Stimulated activated naive CD8-positive, alpha-beta T cell treated with anti-CD3 and anti-CD28 coated beads, Interleukin-15, Interleukin-2, amounts not matched to agents 100 U/mL and 50 U/mL, for 24 hours (primary cell): Measurements from ENCODE around the gene INSM1.
"Not testable (repeated sequence)": the region's sequence is repeated elsewhere in the genome, so short reads cannot be mapped to it uniquely, and the experiment has no call there.

Experiments used
- ATAC-seq: fragments of 150-1000 bp; cut with Tn5 transposase; one replicate; pipeline ENCODE4 v1.10.0; 2021
- DNase-seq: peaks from one replicate; pipeline ENCODE4 v3.0.0; 2021

The INSM1 gene, protein sequence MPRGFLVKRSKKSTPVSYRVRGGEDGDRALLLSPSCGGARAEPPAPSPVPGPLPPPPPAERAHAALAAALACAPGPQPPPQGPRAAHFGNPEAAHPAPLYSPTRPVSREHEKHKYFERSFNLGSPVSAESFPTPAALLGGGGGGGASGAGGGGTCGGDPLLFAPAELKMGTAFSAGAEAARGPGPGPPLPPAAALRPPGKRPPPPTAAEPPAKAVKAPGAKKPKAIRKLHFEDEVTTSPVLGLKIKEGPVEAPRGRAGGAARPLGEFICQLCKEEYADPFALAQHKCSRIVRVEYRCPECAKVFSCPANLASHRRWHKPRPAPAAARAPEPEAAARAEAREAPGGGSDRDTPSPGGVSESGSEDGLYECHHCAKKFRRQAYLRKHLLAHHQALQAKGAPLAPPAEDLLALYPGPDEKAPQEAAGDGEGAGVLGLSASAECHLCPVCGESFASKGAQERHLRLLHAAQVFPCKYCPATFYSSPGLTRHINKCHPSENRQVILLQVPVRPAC

DNA sequence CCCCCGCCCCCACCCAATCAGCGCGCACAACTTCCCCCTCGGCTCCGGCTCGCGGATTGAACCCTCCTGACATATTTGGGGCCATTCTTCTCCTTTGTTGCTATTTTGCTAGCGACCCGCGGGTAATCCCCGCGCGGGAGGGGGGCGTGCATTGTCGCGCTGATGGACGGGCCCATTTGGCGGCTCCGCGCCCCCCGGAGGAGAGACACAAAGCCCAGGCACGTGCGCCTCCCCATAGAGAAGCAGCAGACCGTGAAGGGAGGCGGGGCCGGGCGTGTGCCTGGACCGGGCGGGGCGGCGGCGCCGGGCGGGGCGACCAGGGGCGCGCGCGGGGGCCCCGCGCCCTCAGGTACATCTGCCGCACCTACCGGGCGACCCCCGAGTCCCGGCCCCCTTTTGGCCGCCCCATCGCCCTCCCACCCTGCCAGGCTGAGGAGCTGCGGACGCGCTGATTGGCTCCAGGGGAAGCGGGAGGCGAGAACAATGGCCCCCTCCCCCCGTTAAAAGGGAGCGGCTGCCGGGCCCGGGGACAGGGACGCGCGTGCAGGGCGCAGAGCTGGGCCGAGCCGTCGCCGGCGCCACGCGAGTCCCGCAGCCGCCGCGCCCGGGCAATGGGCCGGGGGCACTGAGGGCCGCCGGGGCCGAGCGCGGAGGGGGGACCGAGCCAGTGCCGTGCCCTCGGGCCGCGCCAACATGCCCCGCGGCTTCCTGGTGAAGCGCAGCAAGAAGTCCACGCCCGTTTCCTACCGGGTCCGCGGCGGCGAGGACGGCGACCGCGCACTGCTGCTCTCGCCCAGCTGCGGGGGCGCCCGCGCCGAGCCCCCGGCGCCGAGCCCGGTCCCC lies at the start of gene INSM1:
TSS of gene INSM1 (plus strand) at position 530 of the 843 bp plus-strand sequence. CDS start at position 694, 164 bp downstream.
- DNase-seq = peak; percentile 56
- peak; percentile 45 for ATAC-seq

DNA sequence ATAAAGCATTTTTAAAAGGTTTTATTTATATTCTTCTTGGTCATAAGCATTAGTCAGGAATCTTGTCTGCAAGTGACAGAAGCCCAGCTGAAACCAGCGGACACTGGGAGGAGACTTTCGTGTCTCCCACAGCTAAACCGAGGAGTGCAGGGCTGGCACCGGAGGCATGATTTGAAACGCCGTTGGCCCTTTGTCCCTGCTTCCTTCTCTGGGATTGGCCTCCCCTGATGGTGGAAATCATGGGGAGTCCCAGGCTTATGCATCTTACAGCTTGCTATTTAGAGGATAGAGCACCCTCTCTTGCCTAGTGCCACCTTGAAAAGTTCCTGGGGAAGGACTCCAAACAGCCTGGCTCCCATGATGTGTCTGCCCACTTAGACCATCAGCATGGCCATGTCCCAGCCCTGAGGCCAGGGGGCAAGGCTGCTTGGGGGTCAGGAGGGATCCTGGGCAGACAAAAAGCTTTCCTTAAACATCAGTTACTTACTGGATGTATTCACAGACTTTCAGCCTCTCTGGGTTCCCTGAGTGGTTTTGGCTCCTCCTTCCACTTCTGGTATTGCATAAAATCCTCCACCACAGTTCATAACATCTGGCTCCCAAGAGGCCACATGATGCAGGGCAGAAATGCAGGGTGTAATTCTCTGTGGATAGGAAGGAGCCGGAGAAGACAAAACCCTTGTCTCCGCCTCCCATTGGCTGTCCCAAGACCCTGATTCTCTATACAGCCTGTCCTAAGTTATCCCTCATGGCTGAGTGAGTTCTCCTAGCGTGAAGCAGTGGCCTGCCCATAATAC lies 49.3 kb upstream of the INSM1 start:
- DNase-seq (no peak), ATAC-seq (no peak)

DNA sequence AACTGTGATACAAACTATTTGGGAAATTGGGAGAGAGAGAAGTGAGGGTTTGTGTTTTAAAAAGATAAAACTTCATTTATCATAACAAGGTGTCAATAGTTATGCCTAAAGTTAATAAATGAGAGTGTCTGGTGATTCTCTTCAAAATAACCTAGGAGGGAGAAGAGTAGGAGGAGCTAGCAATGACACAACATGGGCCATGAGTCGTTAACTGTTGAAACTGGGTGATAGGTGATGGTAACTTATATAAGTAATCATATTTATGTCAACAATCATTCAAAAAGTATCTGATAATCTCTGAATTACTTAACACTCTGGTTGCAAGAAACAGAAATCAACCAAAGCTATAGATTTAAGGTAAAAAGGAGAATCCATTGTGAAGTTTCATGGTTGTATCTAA lies 46.8 kb upstream of the INSM1 start:
- DNase-seq = no peak
- ATAC-seq = no peak

DNA sequence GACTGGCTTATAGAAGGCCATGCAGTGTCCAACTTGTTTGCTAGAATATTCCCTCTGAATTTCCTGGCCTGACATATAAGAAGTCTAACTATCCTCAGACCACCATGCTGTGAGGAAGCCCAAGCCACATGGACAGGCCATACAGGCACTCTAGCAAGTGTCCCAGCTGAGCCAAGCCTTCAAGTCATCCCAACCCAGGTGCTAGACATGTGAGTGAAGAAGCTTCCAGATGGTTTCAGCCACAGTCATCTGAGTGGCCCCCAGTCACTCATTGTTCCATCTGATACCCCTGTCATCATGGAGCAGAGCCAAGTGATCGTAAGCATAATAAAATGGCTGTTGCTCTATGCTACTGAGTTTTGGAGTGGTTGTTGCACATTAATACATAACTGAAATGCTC lies 46.0 kb upstream of the INSM1 start:
- DNase-seq (no peak), ATAC-seq (no peak)

DNA sequence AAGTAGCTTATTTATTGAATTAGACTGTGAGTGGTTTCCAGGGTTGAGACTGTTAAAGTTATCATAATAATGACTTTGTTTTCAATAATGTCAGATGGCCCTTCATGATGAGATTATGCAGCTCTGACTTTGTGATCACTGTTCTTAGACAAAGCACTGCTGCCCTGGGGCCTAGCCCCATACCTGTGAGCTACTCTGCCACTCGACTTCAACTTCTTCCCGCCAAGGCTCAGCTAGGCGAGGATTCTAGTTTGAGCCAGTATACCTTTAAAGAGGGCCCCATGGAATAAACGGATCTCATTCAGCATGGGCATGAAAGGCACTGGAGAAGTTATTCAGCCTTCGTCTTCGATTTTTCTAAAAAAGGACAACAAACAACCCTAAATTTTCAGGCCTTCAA lies 45.0 kb upstream of the INSM1 start:
- DNase-seq = no peak
- ATAC-seq = no peak

DNA sequence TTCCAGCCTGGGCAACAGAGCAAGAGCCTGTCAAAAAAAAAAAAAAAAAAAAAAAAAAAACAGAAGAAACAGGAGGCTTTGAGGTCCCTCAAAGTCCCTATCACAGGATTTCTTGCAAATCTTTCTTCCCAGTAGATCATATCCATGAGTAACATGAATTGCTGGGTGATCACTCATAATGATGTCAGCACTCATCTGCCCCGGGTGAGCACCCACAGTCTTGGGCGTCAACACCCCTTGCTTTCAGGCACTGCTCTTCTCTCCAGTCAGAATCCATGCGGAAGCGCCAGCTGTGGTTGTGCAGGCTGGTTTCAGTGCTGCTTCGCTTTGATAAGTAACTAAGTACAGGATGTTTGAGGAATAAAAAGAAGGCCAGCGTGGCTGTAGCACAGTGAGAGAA lies 40.2 kb upstream of the INSM1 start:
- ATAC-seq (no peak), DNase-seq (no peak)

DNA sequence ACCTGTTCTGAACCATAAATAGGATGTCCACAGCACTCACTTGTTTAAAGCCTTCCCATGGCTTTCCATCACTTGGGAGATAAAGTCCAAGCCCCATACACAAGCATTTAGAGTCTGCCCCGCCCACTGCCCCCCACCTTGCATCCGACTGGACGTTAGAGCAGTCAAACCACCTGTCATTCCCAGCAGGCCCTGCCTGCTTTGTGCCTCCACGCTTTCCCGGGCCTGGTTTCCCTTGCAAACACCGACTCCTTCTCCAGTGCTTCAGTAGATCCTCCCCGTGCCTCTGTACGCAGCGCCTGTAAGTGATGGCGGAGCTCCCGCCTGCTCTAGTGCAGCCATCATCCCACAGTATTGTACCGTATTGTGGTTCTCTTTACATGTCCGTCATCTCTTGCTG lies 38.3 kb upstream of the INSM1 start:
- no peak for DNase-seq
- ATAC-seq = no peak

DNA sequence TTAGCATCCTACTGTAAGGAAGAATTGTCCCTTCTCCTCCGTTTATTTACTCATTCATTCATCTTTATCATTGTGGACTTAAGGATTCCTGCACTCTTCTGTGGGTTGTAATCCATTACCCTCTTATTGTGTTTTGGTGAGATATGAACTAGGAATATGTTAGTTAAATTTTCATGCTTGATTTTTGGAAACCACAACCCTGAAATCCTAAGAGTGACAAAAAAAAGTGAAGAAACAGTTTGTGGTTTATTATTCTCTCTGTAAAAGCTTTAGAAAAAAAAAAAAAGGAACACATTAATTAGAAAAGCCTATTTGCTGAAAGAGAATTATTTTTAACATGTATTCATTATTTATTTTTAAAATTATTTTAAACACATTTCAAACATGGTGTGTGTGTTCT lies 36.7 kb upstream of the INSM1 start:
- no peak for ATAC-seq

DNA sequence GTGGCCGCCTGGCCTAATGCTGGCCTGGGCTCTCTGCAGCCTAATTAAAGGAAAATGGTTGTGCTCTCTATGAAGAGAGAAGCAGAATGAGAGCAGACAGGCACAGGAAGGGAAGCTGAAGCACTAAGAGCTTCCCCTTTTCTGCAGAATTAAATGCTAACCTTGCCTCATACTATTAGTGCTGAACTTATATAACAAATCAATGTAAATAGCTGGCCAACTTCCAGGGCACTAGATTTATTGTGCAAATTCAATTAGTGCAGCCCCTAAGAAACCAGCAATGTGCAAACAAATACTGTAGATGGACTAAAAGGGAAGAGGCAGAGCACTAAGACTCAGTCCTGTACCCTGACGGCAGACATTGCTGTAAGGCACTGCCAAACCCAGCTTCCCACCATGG lies 36.1 kb upstream of the INSM1 start:
- ATAC-seq (no peak), DNase-seq (no peak)

More for the DNA sequence above, 36.7 kb upstream of the INSM1 start:
- no peak for DNase-seq

DNA sequence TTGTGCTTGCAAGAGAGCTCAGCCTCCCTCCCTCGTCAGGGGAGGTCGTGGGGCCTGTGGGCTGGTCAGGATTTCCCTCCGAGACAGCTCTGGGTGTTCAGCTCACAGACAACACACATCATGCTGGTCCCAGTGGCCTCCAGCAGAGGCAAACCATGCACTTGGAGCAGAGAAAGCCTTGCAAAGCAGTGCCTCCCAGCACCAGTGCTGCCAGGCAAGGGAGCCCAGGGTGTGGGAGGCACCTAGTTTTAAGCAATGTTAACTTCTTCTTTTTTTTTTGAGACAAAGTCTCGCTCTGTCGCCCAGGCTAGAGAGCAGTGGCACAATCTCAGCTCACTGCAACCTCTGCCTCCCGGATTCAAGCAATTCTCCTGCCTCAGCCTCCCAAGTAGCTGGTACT lies 34.0 kb upstream of the INSM1 start:
- ATAC-seq (no peak), DNase-seq (no peak)

DNA sequence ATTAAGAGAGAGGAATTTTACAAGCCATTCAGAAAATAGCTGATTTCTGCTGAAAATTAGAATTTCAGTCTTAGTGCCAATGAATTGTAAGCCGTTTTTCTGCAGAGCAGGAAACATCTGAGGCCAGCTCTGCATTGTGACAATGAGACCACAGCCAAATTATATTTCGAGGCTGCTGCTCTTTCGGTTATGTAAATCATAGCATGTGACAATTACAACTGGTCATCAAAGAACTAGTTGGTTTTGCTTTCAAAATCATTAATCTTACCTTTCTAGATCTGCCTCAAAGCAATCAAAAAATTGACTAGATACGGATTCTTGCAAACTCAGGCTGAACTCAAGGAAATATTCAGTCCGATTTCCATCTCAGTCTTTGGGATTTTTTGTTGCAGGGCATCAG lies 33.4 kb upstream of the INSM1 start:
- ATAC-seq = no peak
- no peak for DNase-seq

DNA sequence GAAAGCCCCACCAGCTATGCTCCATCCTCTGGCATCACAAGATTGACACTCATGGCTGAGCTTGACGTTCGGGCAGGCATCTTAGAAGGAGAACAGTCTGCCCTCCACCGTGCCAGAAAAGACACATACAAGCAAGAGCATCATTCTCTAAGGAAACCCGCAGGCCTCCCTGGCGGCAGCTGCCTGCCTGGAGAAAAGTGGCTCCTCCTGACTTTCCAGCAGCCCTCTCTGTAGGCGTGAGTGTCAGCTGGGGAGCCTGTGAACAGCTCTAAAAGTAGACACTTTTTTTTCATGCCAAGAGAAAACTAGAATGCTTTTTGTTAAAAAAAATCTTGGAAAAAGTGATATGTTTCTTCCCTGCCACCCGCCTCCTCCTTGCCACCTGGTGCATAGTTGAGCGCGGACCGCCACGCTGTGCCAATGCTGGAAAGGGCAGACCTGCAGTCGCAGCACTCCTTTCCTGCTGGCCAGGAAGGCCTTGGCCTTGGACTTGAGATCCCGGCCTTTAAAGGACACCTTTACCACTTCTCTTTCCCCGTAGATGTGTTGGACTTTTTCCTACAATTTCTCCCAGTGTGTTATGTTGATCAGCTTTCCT lies 29.7 kb upstream of the INSM1 start:
- ATAC-seq (no peak), DNase-seq (no peak)

DNA sequence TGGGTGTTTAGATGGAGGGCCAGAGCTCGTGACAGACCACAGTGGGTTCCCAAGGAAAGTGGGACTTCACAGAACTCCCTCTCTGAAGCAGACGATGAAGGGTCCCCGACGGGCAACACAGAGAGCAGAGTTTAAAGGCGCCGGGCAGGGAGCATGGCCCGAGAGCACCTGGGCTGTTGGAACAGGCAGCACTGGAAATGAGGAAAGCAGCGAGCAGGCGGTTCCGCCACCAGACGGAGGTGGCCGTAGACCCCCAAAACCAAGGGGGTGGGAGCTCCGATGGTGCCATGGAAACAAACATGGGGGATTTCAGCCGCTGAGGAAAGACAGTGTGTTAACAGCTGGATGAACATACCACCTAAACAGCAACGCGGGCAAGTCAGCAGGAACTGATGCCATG lies 27.5 kb upstream of the INSM1 start:
- DNase-seq (no peak), ATAC-seq (no peak)

DNA sequence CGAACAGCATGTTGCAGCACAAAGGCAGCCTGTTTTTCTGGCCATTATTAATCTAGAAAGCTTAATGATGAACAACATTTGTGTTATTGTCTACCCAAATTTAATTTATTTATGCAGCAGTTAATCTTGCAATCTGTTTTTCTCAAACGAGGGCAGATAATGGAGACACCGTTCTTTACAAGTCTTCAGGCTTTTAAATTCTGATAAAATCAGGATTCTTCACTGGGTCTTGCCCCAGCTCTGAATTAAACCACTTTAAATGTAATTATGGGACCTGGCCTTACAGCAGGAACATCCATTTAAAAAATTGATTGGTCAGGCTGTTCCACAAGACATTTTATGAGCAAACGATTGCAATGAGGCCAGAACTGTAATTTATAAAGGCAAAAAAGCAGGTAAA lies 26.5 kb upstream of the INSM1 start:
- DNase-seq = no peak
- no peak for ATAC-seq

DNA sequence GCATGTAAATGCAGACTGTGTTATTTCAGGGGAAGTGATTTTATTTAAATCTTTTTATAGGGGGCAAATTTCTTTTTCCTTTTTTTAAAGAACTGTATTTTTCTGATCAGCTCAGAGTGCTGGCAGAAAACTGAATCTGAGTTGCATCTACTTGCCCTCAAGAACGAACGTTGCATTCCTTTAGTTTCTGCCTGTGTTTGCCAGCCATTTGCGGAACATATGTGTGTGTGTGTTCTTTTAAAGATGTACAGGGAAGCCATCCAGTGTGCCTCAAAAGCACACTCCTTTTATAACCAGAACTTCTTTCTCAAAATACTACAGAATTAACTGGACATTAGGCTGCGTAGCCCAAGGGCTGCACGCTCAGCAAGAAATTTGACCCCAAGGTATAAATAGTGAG lies 25.8 kb upstream of the INSM1 start:
- DNase-seq = no peak
- no peak for ATAC-seq

DNA sequence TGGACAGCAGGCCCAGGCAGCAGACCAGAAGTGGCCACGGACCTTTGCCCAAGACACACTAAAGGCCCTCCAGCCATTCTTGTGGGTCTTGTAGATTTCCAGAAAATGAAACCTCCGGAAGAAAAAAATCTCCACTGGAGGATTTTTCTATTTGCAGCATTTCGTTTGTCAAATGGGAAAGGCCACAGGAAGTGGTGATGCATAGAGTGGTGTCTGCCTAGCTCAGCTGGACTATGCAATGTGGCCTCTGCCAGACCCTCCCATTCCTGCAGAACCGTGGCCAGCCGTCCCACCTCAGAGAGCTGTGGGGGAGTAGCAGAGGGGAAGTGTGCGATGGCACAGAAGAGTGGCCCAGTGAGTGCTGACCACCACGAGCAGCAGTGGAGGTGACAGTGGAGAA lies 24.0 kb upstream of the INSM1 start:
- DNase-seq = no peak

DNA sequence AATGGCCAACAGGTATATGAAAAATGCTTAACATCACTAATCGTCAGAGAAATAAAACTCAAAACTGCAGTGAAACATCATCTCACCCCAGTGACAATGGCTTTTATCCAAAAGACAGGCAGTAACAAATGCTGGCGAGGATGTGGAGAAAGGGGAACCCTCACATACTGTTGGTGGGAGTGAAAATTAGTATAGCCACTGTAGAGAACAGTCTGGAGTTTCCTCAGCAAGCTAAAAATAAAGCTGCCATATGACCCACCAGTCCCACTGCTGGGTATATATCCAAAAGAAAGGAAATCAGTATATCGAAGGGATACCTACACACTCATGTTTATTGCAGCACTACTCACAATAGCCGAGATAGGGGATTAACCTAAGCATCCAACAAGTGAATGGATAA lies 23.4 kb upstream of the INSM1 start:
- ATAC-seq (no peak), DNase-seq (no peak)

More for the DNA sequence above, 24.0 kb upstream of the INSM1 start:
- ATAC-seq = no peak

DNA sequence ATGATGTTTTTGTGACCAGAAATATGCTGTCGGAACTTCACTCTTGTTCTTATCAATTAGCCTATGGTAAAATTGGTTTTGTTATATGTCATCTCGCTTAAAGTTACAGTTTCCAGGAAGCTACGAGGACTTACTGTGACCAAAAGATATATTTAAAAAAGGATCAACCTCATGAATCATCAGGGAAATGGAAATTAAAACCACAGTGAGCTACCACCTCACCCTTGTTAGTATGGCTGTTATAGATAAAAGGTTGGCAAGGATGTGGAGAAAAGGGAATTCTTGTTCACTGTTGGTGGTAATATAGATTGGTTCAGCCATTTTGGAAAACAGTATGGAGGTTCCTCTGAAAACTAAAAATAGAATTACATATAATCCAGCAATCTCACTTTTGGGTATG lies 14.3 kb upstream of the INSM1 start:
- ATAC-seq (peak; percentile 52), DNase-seq (no peak)

DNA sequence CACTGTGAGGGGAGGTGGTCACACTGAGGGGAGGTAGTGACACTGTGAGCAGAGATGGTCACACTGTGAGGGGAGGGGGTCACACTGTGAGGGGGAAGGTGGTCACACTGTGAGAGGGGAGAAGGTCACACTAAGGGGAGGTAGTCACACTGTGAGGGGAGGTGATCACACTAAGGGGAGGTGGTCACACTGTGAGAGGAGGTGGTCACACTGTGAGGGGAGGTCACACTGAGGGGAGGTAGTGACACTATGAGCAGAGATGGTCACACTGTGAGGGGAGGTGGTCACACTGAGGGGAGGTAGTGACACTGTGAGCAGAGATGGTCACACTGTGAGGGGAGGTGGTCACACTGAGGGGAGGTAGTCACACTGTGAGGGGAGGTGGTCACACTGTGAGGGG lies 12.4 kb upstream of the INSM1 start:
- ATAC-seq, DNase-seq: not testable (repeated sequence)

DNA sequence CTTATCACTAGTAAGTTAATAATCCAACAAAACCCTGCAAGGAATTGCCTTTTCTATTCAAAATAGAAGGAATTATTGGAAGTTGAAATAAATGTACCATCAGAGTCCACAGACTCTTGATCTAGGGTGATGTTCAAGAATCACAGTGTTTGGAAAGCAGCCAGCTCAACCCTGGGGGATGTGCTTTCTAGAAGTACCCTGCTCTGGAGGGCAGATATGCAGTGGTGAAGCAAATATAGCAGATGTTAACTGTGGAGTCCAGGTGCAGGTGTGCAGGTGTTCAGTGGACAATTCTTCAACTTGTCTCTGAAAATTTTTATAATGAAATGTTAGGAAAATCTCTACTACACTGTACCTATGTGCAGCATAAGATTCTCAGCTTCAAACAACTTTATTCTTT lies 9.1 kb upstream of the INSM1 start:
- DNase-seq (no peak), ATAC-seq (no peak)

DNA sequence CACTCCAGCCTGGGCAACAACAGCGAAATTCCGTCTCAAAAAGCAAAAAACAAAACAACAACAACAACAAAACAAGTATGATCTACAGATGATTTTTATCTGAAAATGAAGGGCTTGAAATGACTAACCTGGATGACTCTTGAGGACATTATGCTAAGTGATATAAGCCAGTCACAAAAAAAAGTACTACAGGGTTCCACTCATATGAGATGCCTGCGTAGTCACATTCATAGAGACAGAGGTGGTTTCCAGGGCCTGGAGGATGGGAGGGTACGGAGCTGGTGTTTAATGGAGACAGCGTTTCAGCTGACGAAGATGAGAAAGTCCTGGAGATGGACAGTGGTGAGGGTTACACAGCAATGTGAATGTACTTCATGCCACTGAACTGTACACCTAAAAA lies 8.3 kb upstream of the INSM1 start:
- DNase-seq = no peak
- ATAC-seq = peak; percentile 11

DNA sequence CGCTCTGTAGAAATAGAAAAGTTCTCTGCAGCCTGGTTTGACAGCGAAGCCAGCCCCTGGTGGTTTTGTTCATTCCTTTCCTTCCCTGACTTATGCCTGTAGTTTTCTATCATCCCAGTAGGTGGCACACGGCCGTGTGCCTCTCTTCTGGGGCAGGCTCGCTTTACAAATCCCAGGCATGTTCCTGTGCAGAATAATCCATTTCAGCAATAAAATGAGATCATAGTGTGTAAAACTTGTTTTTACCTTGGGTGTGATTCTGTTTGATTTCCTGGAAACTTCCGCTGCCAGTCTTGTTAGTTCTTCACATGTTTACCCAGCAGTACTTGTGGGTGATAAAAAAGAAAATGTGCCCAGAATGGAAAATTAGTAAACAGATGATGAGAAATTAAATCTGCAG lies 7.4 kb upstream of the INSM1 start:
- ATAC-seq = peak; percentile 64

More for the DNA sequence above, 7.4 kb upstream of the INSM1 start:
- peak; percentile 38 for DNase-seq
